Ovary (tissue), 3 donors: Measurements from ENCODE around the gene TP53I11.

Experiments
- CTCF ChIP-seq, 3 donors: fragments of 450-650 bp in 2 of 3; fragments of 200-600 bp in 1 of 3; IDR thresholded peaks; one replicate each; pipeline versions ENCODE4 v1.5.1 to v1.8.0; 2016 to 2022; ENCODE audit warnings: antibody characterized with exemption in 3 of 3, mild to moderate bottlenecking in 1 of 3
- POLR2A ChIP-seq: fragments of 450-650 bp; IDR thresholded peaks from one replicate; pipeline ENCODE4 v1.6.1; 2017; ENCODE audit warnings: antibody characterized with exemption, mild to moderate bottlenecking, moderate library complexity
- donor health status: DM: no; HTN: no; CAD: no.

- TF ChIP-seq CTCF (IDR thresholded peaks at IDR 0.05) (no peak), POLR2A (no peak)
These were observed 47.4 kb upstream of the TP53I11 start for GRCh38 chr11:44998051-44998450.
